ENCODE measurements around the gene PGRMC1.
A peak's percentile ranks its signal among the peaks of the same experiment; 100 is the strongest.
"Not testable (repeated sequence)": the region's sequence is repeated elsewhere in the genome, so short reads cannot be mapped to it uniquely, and the experiment has no call there.

The PGRMC1 gene

DNA sequence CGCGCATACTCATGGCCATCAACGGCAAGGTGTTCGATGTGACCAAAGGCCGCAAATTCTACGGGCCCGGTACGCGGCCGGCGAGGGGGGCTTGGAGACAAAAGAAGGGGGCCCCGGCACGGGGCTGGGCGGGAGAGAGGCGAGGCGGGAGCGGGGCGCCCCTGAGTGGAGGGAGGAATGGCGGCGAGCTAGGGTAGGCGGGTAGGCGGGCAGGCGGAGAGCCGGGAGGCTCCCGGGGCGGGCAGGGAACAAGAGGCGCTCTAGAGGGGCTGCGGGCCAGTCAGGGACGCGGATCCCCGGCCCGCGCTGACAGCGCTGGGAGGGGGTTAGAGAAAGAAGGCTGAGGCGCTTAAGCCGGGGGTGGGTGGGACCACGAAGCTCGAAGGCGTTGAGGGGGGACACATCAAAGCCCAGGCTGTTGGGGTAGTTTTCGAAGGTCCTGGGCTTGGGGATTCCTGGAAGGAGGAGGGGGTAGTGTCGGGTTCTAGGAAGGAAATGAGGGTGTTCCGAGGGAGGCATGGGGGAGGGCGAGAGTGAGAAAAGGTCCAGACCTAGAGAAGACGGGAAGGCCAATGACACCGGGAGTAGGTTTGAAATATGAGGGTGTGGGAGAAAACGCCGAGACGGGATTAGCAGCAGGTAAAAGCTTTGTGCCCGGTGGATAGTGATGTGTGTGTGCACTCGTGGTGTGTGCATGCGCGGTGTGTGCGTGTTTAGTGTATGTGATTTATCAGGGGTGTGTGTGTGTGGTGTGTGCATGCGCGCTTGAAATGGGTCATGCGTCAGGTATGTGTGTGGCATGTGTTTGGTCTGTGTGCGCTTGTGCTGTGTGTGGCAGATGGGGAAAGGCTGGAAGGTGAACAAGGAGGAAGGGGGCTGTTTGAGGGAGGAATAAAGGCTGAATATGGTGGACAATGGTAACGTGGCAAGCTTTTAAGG is 807 bp downstream of the PGRMC1 start:
- DNase-seq, result no peak

DNA sequence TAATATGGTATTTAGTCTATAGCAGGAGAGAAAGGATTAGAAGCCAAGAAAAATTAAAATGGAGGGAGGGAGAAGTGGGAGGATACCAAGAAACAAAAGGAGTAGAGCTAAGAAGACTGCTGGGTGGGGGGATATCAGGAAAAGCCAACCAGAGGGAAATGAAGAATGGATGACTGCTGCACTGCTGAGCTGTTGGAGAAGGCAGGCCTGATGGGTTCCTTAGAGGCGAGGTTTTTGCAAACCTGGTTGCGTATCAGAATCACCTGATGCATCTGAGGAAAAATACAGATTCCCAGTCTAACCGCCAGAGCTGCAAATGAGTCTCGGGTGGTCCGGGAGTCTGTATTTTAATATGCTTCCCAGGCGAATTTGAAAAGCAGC is 1.5 kb downstream of the PGRMC1 start:
- no peak for DNase-seq

DNA sequence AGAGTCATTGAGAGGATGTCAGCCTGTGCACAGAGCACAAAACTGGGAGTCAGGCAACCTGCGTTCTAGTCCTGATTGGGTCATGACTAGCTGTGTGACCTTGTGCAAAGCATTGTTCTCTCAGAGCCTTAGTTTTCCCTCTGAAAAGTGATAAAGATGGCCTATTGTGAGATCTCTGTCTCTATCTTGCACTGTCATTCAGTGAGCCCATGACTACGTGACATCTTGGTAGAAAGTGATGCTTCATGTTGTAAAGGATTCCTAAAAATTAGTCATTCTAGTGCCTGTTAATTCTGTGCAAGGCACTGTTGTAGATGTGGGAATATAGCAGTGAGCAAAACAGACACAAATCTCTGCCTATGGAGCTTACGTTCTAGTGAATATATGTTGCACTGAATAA is 2.5 kb downstream of the PGRMC1 start:
- DNase-seq, result no peak

DNA sequence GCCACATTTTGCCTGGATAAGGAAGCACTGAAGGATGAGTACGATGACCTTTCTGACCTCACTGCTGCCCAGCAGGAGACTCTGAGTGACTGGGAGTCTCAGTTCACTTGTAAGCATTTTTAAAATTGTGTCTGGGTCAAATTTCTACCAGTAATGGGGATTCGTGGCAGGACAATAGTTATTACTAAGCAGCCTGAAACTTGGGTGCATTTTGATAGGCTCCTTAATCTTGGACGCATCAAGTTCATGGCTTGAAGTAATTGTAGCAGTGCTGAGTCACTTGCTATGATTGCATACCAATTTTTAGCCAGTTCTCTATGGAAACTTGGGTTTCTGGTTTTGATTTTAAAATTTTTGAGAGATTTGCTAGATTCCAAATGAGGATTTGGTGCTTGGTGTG is 4.3 kb downstream of the PGRMC1 start:
- no peak for DNase-seq

DNA sequence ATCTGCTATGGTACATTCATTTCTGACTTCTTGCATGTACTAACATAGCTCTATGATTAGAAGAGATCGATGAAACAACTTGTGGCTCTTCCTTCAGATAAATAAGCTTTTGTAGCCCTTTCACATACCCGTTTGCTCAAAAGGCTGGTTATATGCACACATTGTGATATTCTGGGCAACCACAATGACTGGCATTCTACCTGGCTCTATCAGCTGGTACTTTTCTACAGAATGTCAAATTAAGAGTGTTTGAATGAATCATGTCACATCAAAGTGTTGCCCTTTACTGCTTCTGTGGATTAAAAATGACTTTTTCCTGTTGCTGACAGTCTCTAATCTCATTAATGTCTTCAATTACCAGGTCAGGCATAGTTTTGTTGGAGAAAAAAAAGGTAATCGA is 11.6 kb downstream of the PGRMC1 start:
- no peak for DNase-seq

DNA sequence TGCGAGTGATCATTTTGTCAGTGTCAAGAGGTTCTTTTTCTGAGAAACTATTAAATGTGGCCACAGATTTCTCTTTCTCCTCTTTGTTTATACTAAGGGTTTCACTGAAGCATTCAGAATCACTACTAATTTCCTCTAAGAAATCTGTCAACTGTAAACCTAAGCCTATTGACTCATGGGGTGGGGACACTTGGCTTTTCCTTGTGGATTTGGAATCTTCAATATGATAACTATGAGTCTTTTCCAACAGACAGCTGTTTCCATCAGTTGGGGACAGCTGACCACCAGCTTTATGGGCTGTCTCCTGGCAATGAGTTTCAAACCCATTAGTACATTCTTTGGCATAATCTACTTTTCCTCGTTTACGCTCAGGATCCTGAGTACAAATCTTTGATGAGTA is 13.8 kb downstream of the PGRMC1 start:
- no peak for DNase-seq

DNA sequence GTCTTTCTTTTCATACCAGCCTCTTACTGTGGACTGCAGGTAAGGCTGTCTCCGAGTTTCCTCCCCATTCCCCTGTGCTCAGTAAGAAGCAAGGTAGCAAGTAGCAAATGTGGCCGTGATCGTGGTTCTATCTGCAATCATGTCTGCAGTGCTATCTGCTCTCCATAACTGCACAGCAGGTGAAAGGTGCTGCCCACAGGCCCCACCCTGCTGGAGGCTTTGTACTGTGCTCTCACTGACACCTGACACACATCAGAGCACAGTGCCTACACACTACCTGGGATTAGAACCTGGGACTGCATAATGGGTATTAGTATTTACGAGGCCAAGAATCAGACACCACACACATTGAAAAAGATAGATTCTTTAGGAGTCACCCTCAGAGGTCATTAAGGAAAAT is 15.3 kb downstream of the PGRMC1 start:
- no peak for DNase-seq

DNA sequence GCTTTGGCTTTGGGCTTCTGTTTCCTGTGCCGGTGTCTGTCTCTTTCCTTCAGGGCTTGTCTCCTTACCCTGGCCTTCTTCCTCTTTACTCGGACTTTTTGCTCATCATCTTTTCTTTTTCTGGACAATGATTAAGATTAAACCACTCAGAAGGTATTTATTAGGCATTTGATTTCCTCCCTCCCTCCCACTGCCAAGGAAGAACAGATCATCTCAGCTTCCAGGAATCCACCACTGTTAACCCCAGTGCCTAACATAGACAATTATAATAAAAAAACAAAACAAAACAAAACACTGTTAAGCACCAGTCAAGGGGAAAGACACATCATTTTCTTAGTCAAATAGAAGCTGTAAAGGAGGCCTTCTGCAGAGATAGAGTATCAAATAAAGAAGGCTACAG is 16.6 kb downstream of the PGRMC1 start:
- DNase-seq, result no peak

DNA sequence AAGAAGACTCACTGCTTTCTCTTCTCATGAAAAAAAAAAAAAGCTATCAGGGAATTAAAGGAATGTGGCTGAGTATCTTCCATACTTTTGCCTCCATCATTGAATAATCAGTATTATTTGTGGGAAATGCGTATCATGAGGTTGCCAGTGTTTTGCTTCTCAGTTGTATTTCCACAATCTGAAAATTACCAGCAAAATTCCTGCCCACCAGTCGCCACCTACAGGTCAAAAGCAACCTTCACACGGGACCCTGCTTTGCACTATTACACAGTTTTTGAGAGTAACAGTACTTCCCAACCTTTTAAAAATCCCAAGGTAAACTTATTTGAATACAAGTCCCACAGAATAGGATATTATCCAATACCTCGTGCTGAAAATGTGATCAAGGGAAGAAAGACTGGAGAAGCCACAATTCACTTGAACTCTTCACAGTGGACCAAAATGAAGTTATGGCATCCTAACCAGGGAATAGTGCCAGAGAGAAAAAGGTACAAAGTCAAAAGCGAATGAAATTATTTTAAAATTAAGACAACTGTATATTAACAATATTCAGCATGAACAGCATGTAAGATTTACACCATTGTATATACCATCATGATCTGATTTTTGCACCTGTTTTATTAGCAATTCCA is 30.4 kb downstream of the PGRMC1 start:
- DNase-seq, result peak; percentile 3

DNA sequence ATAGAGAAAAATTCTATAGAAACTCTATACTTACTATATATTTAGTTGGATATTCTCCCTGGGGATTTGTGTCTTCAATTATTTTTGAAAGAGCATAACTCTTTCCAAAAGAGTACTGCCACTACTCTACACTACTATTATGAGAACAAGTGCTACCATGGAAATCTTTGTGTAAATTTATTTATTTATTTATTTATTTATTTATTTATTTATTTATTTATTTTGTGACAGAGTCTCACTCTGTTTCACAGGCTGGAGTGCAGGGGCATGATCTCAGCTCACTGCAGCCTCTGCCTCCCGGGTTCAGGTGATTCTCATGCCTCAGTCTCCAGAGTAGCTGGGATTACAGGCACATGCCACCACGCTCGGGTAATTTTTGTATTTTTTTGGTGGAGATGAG is 31.0 kb downstream of the PGRMC1 start:
- DNase-seq, result not testable (repeated sequence)

DNA sequence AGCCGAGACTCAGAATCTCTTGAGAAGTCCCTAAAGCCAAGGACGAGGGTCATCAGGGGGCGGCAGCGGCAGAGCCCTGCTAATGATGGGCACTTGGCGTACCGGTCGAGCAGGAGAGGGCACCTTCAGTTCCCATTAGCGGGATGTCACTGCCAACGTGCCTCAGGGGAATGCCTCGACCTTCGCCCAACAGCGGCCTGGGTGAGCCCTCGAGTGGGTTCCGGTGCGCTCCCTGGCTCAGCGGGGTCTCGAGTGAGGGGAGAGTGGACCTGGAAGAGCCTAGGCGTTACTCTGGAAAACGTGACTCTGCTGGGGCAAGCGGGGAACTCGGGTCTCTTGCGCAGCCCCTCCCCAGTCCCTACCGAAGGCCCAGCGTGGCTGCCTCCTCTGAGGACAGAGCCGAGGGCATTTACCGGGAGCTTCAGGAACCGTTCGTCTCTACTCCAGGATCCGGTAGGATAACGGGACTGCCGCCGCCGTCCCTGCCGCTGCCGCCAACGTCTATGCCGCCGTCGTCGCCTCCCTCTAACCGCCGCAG is 36.9 kb downstream of the PGRMC1 start:
- DNase-seq, result no peak

DNA sequence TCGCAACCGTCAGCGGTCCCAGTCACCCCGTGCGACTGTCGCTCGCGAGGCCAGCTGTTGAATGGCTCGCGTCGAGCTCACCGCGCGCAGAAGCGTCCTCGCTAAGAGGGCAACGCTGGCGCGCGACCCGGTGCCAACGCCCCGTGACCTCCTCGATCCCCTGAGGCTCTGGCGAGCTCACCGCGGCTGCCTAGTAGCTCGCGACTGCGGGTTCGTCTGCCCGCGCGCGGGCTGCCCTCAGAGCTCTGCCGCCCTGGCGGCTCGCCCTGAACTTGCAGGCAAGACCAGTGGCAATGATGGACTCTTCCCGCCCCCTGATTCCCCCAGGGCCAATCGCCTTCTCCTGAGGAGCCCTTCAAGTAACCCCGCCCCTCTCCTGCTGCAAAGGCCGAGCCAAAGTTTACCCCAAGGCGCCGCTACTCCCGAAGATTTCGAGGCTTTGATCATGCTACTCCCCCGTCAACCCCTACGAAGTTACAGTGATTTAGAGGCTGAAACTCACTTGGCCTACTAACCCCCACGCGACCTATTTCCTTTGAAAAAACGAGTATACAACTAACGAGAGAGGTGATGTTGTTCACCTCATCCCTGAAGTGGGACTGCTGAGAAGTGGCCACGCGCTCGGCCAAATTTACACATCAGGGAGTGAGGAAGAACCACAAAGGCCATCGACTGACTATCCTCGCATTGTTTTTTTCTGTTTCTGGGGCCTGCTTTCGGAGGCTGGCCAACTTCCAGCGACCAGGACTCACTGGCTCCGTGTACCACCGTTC is 37.5 kb downstream of the PGRMC1 start:
- DNase-seq, result no peak

DNA sequence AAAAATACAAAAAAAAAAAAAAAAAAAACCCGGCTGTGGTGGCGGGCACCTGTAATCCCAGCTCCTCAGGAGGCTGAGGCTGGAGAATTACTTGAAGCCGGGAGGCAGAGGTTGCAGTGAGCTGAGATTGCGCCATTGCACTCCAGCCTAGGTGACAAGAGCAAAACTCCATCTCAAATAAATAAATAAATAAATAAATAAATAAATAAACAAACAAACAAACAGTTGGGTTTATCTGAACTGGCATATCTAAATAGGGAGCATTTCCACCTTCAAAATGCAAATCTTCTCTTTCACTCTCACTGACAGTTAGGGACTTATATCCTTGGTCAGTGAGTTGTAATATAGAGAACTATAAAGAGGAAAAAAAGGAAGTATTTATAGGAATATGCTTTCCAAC is 46.3 kb downstream of the PGRMC1 start:
- DNase-seq, result not testable (repeated sequence)

DNA sequence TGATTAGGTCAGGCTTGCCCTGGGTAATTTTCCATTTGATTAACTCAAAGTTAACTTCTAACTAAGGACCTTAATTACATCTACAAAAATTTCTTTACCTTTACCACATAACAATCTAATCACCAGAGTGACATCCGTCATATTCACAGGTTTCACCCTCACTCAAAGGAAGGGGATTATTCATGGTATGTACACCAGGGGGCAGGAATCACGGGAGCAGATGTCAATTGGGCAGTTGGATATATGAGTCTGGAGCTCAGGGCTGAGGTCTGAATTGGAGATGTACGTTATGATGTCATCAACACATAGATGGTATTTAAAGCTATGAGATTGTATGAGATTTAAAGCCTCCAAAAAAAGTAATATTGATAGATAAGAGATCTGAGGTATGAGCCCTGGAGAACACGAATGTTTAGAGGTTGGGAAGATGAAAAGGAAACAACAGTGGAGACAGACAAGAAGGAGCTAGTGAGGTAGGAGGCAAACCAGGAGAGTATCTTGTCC is 52.9 kb downstream of the PGRMC1 start:
- no peak for DNase-seq

DNA sequence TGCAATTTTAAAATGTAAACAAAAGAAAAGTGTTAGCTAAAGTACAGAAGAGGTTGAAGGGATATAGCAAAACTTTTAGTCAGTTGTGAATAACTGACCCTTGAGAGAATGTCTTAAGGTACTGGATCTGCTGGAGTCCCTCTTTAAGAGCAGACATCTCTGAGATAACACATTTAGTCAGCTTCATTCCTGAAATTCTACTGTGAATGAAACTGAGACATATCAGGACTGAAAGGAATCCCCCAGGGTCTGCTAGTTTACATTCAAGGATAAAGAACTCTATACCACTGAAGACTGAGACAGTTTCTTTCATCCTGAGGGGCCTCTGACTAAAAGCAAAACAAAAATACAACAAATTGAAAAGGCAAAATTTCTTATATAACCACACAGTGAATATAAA is 54.4 kb downstream of the PGRMC1 start:
- no peak for DNase-seq

DNA sequence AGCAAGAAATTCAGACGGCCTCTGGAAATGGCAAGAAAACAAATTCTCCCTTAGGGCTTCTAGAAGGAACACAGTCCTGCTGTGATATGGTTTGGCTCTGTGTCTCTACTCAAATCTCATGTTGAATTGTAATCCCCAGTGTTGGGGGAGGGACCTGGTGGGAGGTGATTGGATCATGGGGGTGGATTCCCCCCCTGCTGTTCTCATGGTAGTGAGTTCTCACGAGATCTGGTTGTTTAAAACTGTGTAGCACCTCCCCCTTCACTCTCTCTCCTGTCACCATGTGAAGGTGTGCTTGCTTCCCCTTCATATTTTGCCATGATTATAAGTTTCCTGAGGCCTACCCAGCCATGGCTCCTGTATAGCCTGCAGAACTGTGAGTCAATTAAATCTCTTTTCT is 55.2 kb downstream of the PGRMC1 start:
- DNase-seq, result not testable (repeated sequence)

DNA sequence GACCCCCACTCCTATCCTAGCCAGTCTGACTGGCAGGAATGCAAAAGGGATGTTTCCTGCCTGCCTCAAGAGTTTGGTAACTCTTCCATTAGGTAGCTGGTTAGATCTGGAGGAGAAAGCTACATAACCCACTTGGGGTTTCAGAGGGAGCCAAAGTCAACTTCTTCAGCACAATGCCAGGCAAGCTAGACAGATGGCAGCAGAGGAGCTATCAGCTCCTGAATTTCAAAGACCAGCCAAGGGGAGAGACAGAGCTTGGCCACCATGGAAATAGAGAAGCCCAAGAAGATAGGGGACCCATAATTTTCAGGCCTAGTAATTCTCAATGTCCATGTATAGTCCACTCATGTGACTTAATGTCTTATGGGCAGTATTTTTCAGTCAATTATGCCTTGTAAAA is 56.4 kb downstream of the PGRMC1 start:
- DNase-seq, result no peak

Measured in GDM1 (cell line).